ENCODE data around the gene CFAP20DC. TPM values are rescaled to one million over a fixed set of nuclear protein-coding genes. Genes with fewer than 3 reads are reported as not detected.

Gene CFAP20DC
- total and polyA plus RNA-seq, 4 experiments from 2014 or later: 0.07 to 0.50 (median 0.26) TPM

- Histone ChIP-seq H3K4me1 (ENCODE audit: insufficient read depth, low read length) (no peaks in the 10 kb centered on the region), H3K27me3 (ENCODE audit: insufficient read depth, low read length) (no peaks in the 10 kb centered on the region), H3K4me3 (ENCODE audit: low read length in 2 of 2) (no peak overlapping the region), H3K9me3 (ENCODE audit: control insufficient read depth in 1 of 2, low read length in 2 of 2) (no peaks in the 10 kb centered on the region), H3K27ac (ENCODE audit: low read depth, low read length) (no peak overlapping the region), H3K36me3 (ENCODE audit: insufficient read depth, low read length) (no peaks in the 10 kb centered on the region)
- H3K4me3 Mint-ChIP-seq: no peak overlapping the region
- POLR2A ChIA-PET (ENCODE audit: partially characterized antibody): no interaction called here
- H3K27ac Mint-ChIP-seq: no peak overlapping the region
- CTCF ChIA-PET (ENCODE audit: partially characterized antibody): no interaction called here
- intact Hi-C loops (cut with micrococcal nuclease): no loop called here
- no peaks in the 10 kb centered on the region for H3K36me3 Mint-ChIP-seq
- H3K9me3 Mint-ChIP-seq: peaks cover 0 to 10% (median 1%) of the 10 kb centered on the region in 8 donors
- no peaks in the 10 kb centered on the region for H3K27me3 Mint-ChIP-seq
- H3K4me1 Mint-ChIP-seq: no peaks in the 10 kb centered on the region
- no peak for DNase-seq
Measured at GRCh38 chr3:58965865-58966264, 84.0 kb downstream of the CFAP20DC start.

- intact Hi-C loops (cut with micrococcal nuclease): no loop called here
- ChIA-PET POLR2A (ENCODE audit: partially characterized antibody) (no interaction called here), CTCF (ENCODE audit: partially characterized antibody) (no interaction called here)
- H3K27me3 ChIP-seq (ENCODE audit: insufficient read depth, low read length): no peaks in the 10 kb centered on the region
- no peaks in the 10 kb centered on the region for H3K36me3 Mint-ChIP-seq
- H3K9me3 Mint-ChIP-seq: peaks cover 0 to 10% (median 1%) of the 10 kb centered on the region in 8 donors
- H3K4me3 ChIP-seq (ENCODE audit: low read length in 2 of 2): no peak overlapping the region
- H3K4me1 ChIP-seq (ENCODE audit: insufficient read depth, low read length): no peaks in the 10 kb centered on the region
- H3K27ac Mint-ChIP-seq: no peak overlapping the region
- H3K36me3 ChIP-seq (ENCODE audit: insufficient read depth, low read length): no peaks in the 10 kb centered on the region
- H3K4me3 Mint-ChIP-seq: no peak overlapping the region
- no peaks in the 10 kb centered on the region for H3K4me1 Mint-ChIP-seq
- no peak overlapping the region for H3K27ac ChIP-seq (ENCODE audit: low read depth, low read length)
- no peak for DNase-seq
- no peaks in the 10 kb centered on the region for H3K9me3 ChIP-seq (ENCODE audit: control insufficient read depth in 1 of 2, low read length in 2 of 2)
- no peaks in the 10 kb centered on the region for H3K27me3 Mint-ChIP-seq
Measured at GRCh38 chr3:58963928-58964503, 85.8 kb downstream of the CFAP20DC start.

- Mint-ChIP-seq H3K27ac (no peak overlapping the region), H3K36me3 (no peaks in the 10 kb centered on the region), H3K4me3 (no peak overlapping the region), H3K27me3 (no peaks in the 10 kb centered on the region), H3K4me1 (no peaks in the 10 kb centered on the region), H3K9me3 (peaks cover 0 to 6% (median under 1%) of the 10 kb centered on the region in 8 donors)
- ChIA-PET CTCF (ENCODE audit: partially characterized antibody) (no interaction called here), POLR2A (ENCODE audit: partially characterized antibody) (no interaction called here)
- Histone ChIP-seq H3K27ac (ENCODE audit: low read depth, low read length) (no peak overlapping the region), H3K27me3 (ENCODE audit: insufficient read depth, low read length) (no peaks in the 10 kb centered on the region), H3K9me3 (ENCODE audit: control insufficient read depth in 1 of 2, low read length in 2 of 2) (no peaks in the 10 kb centered on the region), H3K4me1 (ENCODE audit: insufficient read depth, low read length) (no peaks in the 10 kb centered on the region), H3K4me3 (ENCODE audit: low read length in 2 of 2) (no peak overlapping the region), H3K36me3 (ENCODE audit: insufficient read depth, low read length) (no peaks in the 10 kb centered on the region)
- intact Hi-C loops (cut with micrococcal nuclease): no loop called here
- DNase-seq: no peak
Measured at GRCh38 chr3:58962816-58963215, 87.0 kb downstream of the CFAP20DC start.

GRCh38 chr3:58962040-58962651, 87.7 kb downstream of the CFAP20DC start:
- no peak overlapping the region for H3K4me3 Mint-ChIP-seq
- no peaks in the 10 kb centered on the region for H3K27me3 ChIP-seq (ENCODE audit: insufficient read depth, low read length)
- no peaks in the 10 kb centered on the region for H3K36me3 Mint-ChIP-seq
- CTCF ChIA-PET (ENCODE audit: partially characterized antibody): no interaction called here
- no peaks in the 10 kb centered on the region for H3K9me3 ChIP-seq (ENCODE audit: control insufficient read depth in 1 of 2, low read length in 2 of 2)
- no peak overlapping the region for H3K4me3 ChIP-seq (ENCODE audit: low read length in 2 of 2)
- DNase-seq: no peak
- H3K4me1 Mint-ChIP-seq: no peaks in the 10 kb centered on the region
- H3K27ac Mint-ChIP-seq: no peak overlapping the region
- intact Hi-C loops (cut with micrococcal nuclease): no loop called here
- POLR2A ChIA-PET (ENCODE audit: partially characterized antibody): no interaction called here
- no peaks in the 10 kb centered on the region for H3K36me3 ChIP-seq (ENCODE audit: insufficient read depth, low read length)
- no peak overlapping the region for H3K27ac ChIP-seq (ENCODE audit: low read depth, low read length)
- peaks cover 0 to 4% (median 0%) of the 10 kb centered on the region in 8 donors for H3K9me3 Mint-ChIP-seq
- H3K4me1 ChIP-seq (ENCODE audit: insufficient read depth, low read length): no peaks in the 10 kb centered on the region
- no peaks in the 10 kb centered on the region for H3K27me3 Mint-ChIP-seq

GRCh38 chr3:58955308-58955707, 94.5 kb downstream of the CFAP20DC start:
- Mint-ChIP-seq H3K9me3 (peaks cover 0 to 4% (median 0%) of the 10 kb centered on the region in 8 donors), H3K4me3 (no peak overlapping the region), H3K4me1 (no peaks in the 10 kb centered on the region), H3K36me3 (no peaks in the 10 kb centered on the region), H3K27me3 (no peaks in the 10 kb centered on the region), H3K27ac (no peak overlapping the region)
- H3K4me1 ChIP-seq (ENCODE audit: insufficient read depth, low read length): no peaks in the 10 kb centered on the region
- intact Hi-C loops (cut with micrococcal nuclease): no loop called here
- H3K4me3 ChIP-seq (ENCODE audit: low read length in 2 of 2): no peak overlapping the region
- no peaks in the 10 kb centered on the region for H3K27me3 ChIP-seq (ENCODE audit: insufficient read depth, low read length)
- H3K9me3 ChIP-seq (ENCODE audit: control insufficient read depth in 1 of 2, low read length in 2 of 2): no peaks in the 10 kb centered on the region
- POLR2A ChIA-PET (ENCODE audit: partially characterized antibody): no interaction called here
- CTCF ChIA-PET (ENCODE audit: partially characterized antibody): no interaction called here
- H3K36me3 ChIP-seq (ENCODE audit: insufficient read depth, low read length): no peaks in the 10 kb centered on the region
- H3K27ac ChIP-seq (ENCODE audit: low read depth, low read length): no peak overlapping the region
- no peak for DNase-seq

GRCh38 chr3:58953288-58953687, 96.5 kb downstream of the CFAP20DC start:
- no peak overlapping the region for H3K4me3 Mint-ChIP-seq
- no peaks in the 10 kb centered on the region for H3K9me3 ChIP-seq (ENCODE audit: control insufficient read depth in 1 of 2, low read length in 2 of 2)
- no peaks in the 10 kb centered on the region for H3K36me3 Mint-ChIP-seq
- H3K36me3 ChIP-seq (ENCODE audit: insufficient read depth, low read length): no peaks in the 10 kb centered on the region
- intact Hi-C loops (cut with micrococcal nuclease): no loop called here
- ChIA-PET CTCF (ENCODE audit: partially characterized antibody) (no interaction called here), POLR2A (ENCODE audit: partially characterized antibody) (no interaction called here)
- no peaks in the 10 kb centered on the region for H3K27me3 Mint-ChIP-seq
- no peaks in the 10 kb centered on the region for H3K27me3 ChIP-seq (ENCODE audit: insufficient read depth, low read length)
- no peak overlapping the region for H3K4me3 ChIP-seq (ENCODE audit: low read length in 2 of 2)
- H3K4me1 Mint-ChIP-seq: no peaks in the 10 kb centered on the region
- H3K9me3 Mint-ChIP-seq: peaks cover 0 to 4% (median 0%) of the 10 kb centered on the region in 8 donors
- no peak overlapping the region for H3K27ac ChIP-seq (ENCODE audit: low read depth, low read length)
- DNase-seq: no peak
- no peak overlapping the region for H3K27ac Mint-ChIP-seq
- H3K4me1 ChIP-seq (ENCODE audit: insufficient read depth, low read length): no peaks in the 10 kb centered on the region

- H3K27ac Mint-ChIP-seq: no peak overlapping the region
- Histone ChIP-seq H3K9me3 (ENCODE audit: control insufficient read depth in 1 of 2, low read length in 2 of 2) (no peaks in the 10 kb centered on the region), H3K36me3 (ENCODE audit: insufficient read depth, low read length) (no peaks in the 10 kb centered on the region), H3K4me1 (ENCODE audit: insufficient read depth, low read length) (no peaks in the 10 kb centered on the region), H3K4me3 (ENCODE audit: low read length in 2 of 2) (no peak overlapping the region), H3K27ac (ENCODE audit: low read depth, low read length) (no peak overlapping the region), H3K27me3 (ENCODE audit: insufficient read depth, low read length) (no peaks in the 10 kb centered on the region)
- H3K36me3 Mint-ChIP-seq: no peaks in the 10 kb centered on the region
- POLR2A ChIA-PET (ENCODE audit: partially characterized antibody): no interaction called here
- H3K4me1 Mint-ChIP-seq: no peaks in the 10 kb centered on the region
- intact Hi-C loops (cut with micrococcal nuclease): no loop called here
- no peak for DNase-seq
- H3K27me3 Mint-ChIP-seq: no peaks in the 10 kb centered on the region
- no peak overlapping the region for H3K4me3 Mint-ChIP-seq
- H3K9me3 Mint-ChIP-seq: peaks cover 0 to 7% (median 0%) of the 10 kb centered on the region in 8 donors
- CTCF ChIA-PET (ENCODE audit: partially characterized antibody): no interaction called here
Measured at GRCh38 chr3:58952128-58952917, 97.5 kb downstream of the CFAP20DC start.
